Stomach (tissue), 9 donors: ENCODE measurements around the gene F12. TPM values are rescaled to one million over a fixed set of nuclear protein-coding genes. Genes with fewer than 3 reads are reported as not detected.

ENCODE experiments used
- DNase-seq, 2 donors: peaks; one replicate each; pipeline versions ENCODE4 v3.0.0 to v3.0.0-alpha.2; 2013 to 2019
- H3K27ac ChIP-seq, 5 donors: fragments of 200-600 bp in 4 of 5; sonication (generic) in 4 of 5; one replicate each; pipeline ENCODE4 v1.5.1; 2013 to 2019; ENCODE audit warnings: mild to moderate bottlenecking in 1 of 5, moderate library complexity in 1 of 5
- H3K27me3 ChIP-seq, 3 donors: fragments of 200-600 bp; sonication (generic); one replicate each; pipeline ENCODE4 v1.5.1; 2017 to 2019; ENCODE audit warnings: mixed run types in 1 of 3
- H3K36me3 ChIP-seq, 4 donors: fragments of 200-600 bp; sonication (generic); 1 replicate in 3 of 4; 2 replicates in 1 of 4; pipeline ENCODE4 v1.5.1; 2016 to 2019
- H3K4me1 ChIP-seq, 4 donors: fragments of 200-600 bp; sonication (generic); one replicate each; pipeline ENCODE4 v1.5.1; 2016 to 2019
- H3K4me3 ChIP-seq, 4 donors: fragments of 200-600 bp; sonication (generic) in 3 of 4; one replicate each; pipeline ENCODE4 v1.5.1; 2016 to 2019; ENCODE audit warnings: mild to moderate bottlenecking in 1 of 4
- H3K9me3 ChIP-seq, 4 donors: fragments of 200-600 bp; sonication (generic); one replicate each; pipeline ENCODE4 v1.5.1; 2016 to 2019
- CTCF ChIP-seq, 7 experiments: fragments of 450-650 bp in 4 of 7; fragments of 200-600 bp in 3 of 7; sonication (generic) in 3 of 7; IDR thresholded peaks; one replicate each; pipeline ENCODE4 v1.5.1; 2016 to 2019; ENCODE audit warnings: antibody characterized with exemption in 7 of 7, control low read depth in 2 of 7, mild to moderate bottlenecking in 1 of 7
- EP300 ChIP-seq: sonication (generic); formaldehyde crosslinking; IDR thresholded peaks from one replicate; pipeline ENCODE4 v1.6.1; 2017; ENCODE audit warnings: antibody characterized with exemption
- POLR2A ChIP-seq, 4 donors: fragments of 450-650 bp; IDR thresholded peaks; one replicate each; pipeline ENCODE4 v1.6.1; 2016; ENCODE audit warnings: antibody characterized with exemption in 4 of 4, control low read depth in 2 of 4, mild to moderate bottlenecking in 1 of 4, moderate library complexity in 1 of 4
- POLR2AphosphoS5 ChIP-seq, 3 donors: sonication (generic); formaldehyde crosslinking; IDR thresholded peaks; one replicate each; pipeline ENCODE4 v1.6.1; 2016; ENCODE audit warnings: antibody characterized with exemption in 3 of 3
- WGBS, 5 donors: extraction: QIAGEN DNeasy Blood & Tissue Kit in 3 of 5; methylation state at CpG; one replicate each; pipeline versions ENCODE4 v1.1.5 to v1.1.7; 2013 to 2018; 5-methylcytosine and 5-hydroxymethylcytosine counted together
- intact Hi-C: fragments of 100-400 bp; cut with DNase I; formaldehyde crosslinking; loops from one replicate; pipeline ENCODE4 v1.15.1; 2023; ENCODE audit warnings: low total_unique reads
- polyA plus RNA-seq, 3 donors: library from polyadenylated mRNA; stranded (reverse); fragments of 200-250 nt; gene quantifications; one replicate each; pipeline ENCODE4 v1.2.3, GENCODE V29; 2013
- total RNA-seq, 5 donors: library from RNA; depleted of rRNA; stranded (reverse); fragments of >200 nt; gene quantifications; one replicate each; pipeline versions ENCODE4 v1.1.0 to v1.2.3, GENCODE V29; 2014 to 2016
- donor health status: healthy with polysubstance abuse.
- donor health status: Bipolar disorder and iron deficiency.
- donor health status: healthy.

F12 gene
- total and polyA plus RNA-seq, 8 donors: 0.50 to 68.3 (median 33.0) TPM; not detected in 4

GRCh38 chr5:177385720-177386119, 23.6 kb downstream of the F12 start:
- intact Hi-C loops: no loop called here

GRCh38 chr5:177384134-177384533, 25.2 kb downstream of the F12 start, which contains the start of gene SLC34A1:
TSS of gene SLC34A1 (plus strand) at chr5:177384434. CDS start at chr5:177385742, 1,308 bp downstream.
- peaks cover 4 to 15% (median 13%) of the 10 kb centered on the region in 4 donors for H3K4me1 ChIP-seq
- TF ChIP-seq EP300 (no peak), CTCF (IDR thresholded peaks at IDR 0.05) (no peak), POLR2A (IDR thresholded peaks at IDR 0.05) (no peak), POLR2AphosphoS5 (IDR thresholded peaks at IDR 0.05) (no peak)
- peaks cover 0 to 33% (median 3%) of the 10 kb centered on the region in 3 donors for H3K27me3 ChIP-seq
- intact Hi-C loops: no loop called here
- WGBS, 5 donors: 59 to 76% (median 62%) methylated on average over 4 of the region's 4 CpGs
- no peaks in the 10 kb centered on the region for H3K36me3 ChIP-seq
- H3K4me3 ChIP-seq: no peak within 1 kb of the TSS
- DNase-seq: no peak
- no peaks in the 10 kb centered on the region for H3K9me3 ChIP-seq
- H3K27ac ChIP-seq: no peak within 1 kb of the TSS

More at GRCh38 chr5:177385720-177386119, 23.6 kb downstream of the F12 start:
- TF ChIP-seq POLR2A (IDR thresholded peaks at IDR 0.05) (no peak), POLR2AphosphoS5 (IDR thresholded peaks at IDR 0.05) (no peak), EP300 (no peak), CTCF (IDR thresholded peaks at IDR 0.05) (no peak)
- H3K27ac ChIP-seq: no peak overlapping the region
- peaks cover 0 to 27% (median 23%) of the 10 kb centered on the region in 4 donors for H3K4me1 ChIP-seq
- H3K9me3 ChIP-seq: no peaks in the 10 kb centered on the region
- peaks cover 0 to 37% (median 3%) of the 10 kb centered on the region in 3 donors for H3K27me3 ChIP-seq
- no peaks in the 10 kb centered on the region for H3K36me3 ChIP-seq
- WGBS, 5 donors: 65 to 71% (median 67%) methylated on average over 10 to 11 of the region's 11 CpGs; no CpG with 5 or more reads in 1 of the 5 donors
- H3K4me3 ChIP-seq: no peak overlapping the region
- DNase-seq: no peak

- Histone ChIP-seq H3K27me3 (peaks cover 0 to 28% (median 3%) of the 10 kb centered on the region in 3 donors), H3K9me3 (no peaks in the 10 kb centered on the region), H3K27ac (no peak overlapping the region), H3K36me3 (no peaks in the 10 kb centered on the region), H3K4me1 (peaks cover 9 to 20% (median 18%) of the 10 kb centered on the region in 4 donors), H3K4me3 (no peak overlapping the region)
- WGBS, 5 donors: 87 to 91% (median 89%) methylated on average over 9 of the region's 9 CpGs
- DNase-seq: no peak
- intact Hi-C loops: no loop called here
- no peak for TF ChIP-seq EP300
- TF ChIP-seq POLR2AphosphoS5 (IDR thresholded peaks at IDR 0.05): no peak
- TF ChIP-seq POLR2A (IDR thresholded peaks at IDR 0.05): no peak
- TF ChIP-seq CTCF (IDR thresholded peaks at IDR 0.05): no peak
Observed at GRCh38 chr5:177383181-177383580, 26.2 kb downstream of the F12 start.

DNA sequence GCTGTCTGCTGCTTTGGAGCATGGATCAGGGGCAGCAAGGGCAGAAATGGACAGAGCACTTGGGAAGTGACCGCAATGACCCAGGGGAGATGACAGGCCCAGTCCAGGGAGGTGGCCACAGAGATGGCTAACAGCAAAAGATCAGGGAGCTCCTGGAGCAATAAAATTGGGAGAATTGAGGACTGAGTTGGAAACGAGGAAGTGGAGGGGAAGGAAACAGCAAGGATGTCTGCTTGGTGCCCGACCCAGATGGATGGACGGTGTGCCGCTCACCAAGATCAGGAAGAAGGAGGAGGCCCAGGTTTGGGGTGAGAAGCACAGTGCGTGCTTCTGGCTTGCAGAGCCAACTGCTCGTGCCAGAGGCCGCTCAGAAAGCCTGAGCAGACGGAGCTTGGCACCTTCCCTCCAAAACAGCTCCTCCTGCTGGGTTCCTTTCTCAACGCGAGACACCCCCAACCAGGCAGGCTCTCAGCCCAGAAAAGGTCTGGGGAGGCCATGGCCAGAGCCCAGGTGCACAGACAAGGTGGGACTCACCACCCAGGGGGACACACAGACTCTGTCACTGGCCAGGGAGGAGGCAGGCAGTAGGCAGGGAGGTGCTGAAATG, 26.8 kb downstream of the F12 start:
- Histone ChIP-seq H3K4me3 (no peak overlapping the region), H3K9me3 (no peaks in the 10 kb centered on the region), H3K36me3 (no peaks in the 10 kb centered on the region), H3K27me3 (peaks cover 0 to 22% (median 3%) of the 10 kb centered on the region in 3 donors), H3K4me1 (peaks cover 9 to 20% (median 18%) of the 10 kb centered on the region in 4 donors), H3K27ac (no peak overlapping the region)
- DNase-seq: peak; percentile 69 to 71
- WGBS, 5 donors: 19 to 31% (median 26%) methylated on average over 11 of the region's 11 CpGs
- intact Hi-C loops: no loop called here
- TF ChIP-seq POLR2A (IDR thresholded peaks at IDR 0.05) (no peak), POLR2AphosphoS5 (IDR thresholded peaks at IDR 0.05) (peak in 1 of 3 donors; percentile 23), CTCF (IDR thresholded peaks at IDR 0.05) (peak in 5 of 7 experiments; percentile 14 to 54 (median 33)), EP300 (no peak)
